T-helper 17 cell (primary cell): ENCODE data around the gene KRT25. TPM values are rescaled to one million over a fixed set of nuclear protein-coding genes. Genes with fewer than 3 reads are reported as not detected.
"Not testable (repeated sequence)": the region's sequence is repeated elsewhere in the genome, so short reads cannot be mapped to it uniquely, and the experiment has no call there.

ENCODE experiments used
- ATAC-seq: fragments of 150-1000 bp; cut with Tn5 transposase; 2 replicates; pipeline ENCODE4 v1.10.0; 2021; ENCODE audit warnings: mild to moderate bottlenecking, moderate library complexity
- DNase-seq, 3 donors: peaks; one replicate each; pipeline versions ENCODE4 v3.0.0 to v3.0.0-alpha.2; 2020 to 2021
- H3K9me3 ChIP-seq: one replicate; pipeline ENCODE4 v1.7.0; 2013; ENCODE audit warnings: low read length, mild to moderate bottlenecking; ENCODE audit not compliant: control insufficient read depth, poor library complexity, severe bottlenecking
- H3K27ac Mint-ChIP-seq: one replicate; pipeline ENCODE4 v1.8.0; 2022; ENCODE audit warnings: mild to moderate bottlenecking, moderate library complexity, mixed read lengths
- H3K27me3 Mint-ChIP-seq: one replicate; pipeline ENCODE4 v1.8.0; 2022; ENCODE audit warnings: mixed read lengths
- H3K36me3 Mint-ChIP-seq: one replicate; pipeline ENCODE4 v1.8.0; 2022; ENCODE audit warnings: low read depth, mixed read lengths
- H3K4me1 Mint-ChIP-seq: one replicate; pipeline ENCODE4 v1.8.0; 2022; ENCODE audit warnings: mild to moderate bottlenecking, mixed read lengths
- H3K4me3 Mint-ChIP-seq: one replicate; pipeline ENCODE4 v1.8.0; 2022; ENCODE audit warnings: mild to moderate bottlenecking, moderate library complexity, mixed read lengths
- total RNA-seq, 4 donors: library from RNA in 2 of 4; stranded (reverse) in 2 of 4; gene quantifications; one replicate each; pipeline ENCODE4 v1.2.3 and lab custom pipeline; 2022 to 2026

Gene KRT25
- total RNA-seq, 2 donors from 2014 or later = not detected

GRCh38 chr17:40779181-40779909, 24.2 kb upstream of the KRT25 start:
- peak overlapping the region; percentile 61 for H3K4me3 Mint-ChIP-seq
- H3K36me3 Mint-ChIP-seq = no peaks in the 10 kb centered on the region
- H3K27me3 Mint-ChIP-seq = peaks cover 81% of the 10 kb centered on the region
- peak in 1 of 3 donors; percentile 9 for DNase-seq
- H3K9me3 ChIP-seq = no peaks in the 10 kb centered on the region
- H3K27ac Mint-ChIP-seq = peak overlapping the region; percentile 24
- H3K4me1 Mint-ChIP-seq = no peaks in the 10 kb centered on the region
- ATAC-seq = peak; percentile 69

GRCh38 chr17:40778461-40778860, 23.3 kb upstream of the KRT25 start:
- DNase-seq = no peak
- no peak overlapping the region for H3K4me3 Mint-ChIP-seq
- H3K36me3 Mint-ChIP-seq = no peaks in the 10 kb centered on the region
- no peaks in the 10 kb centered on the region for H3K4me1 Mint-ChIP-seq
- no peak overlapping the region for H3K27ac Mint-ChIP-seq
- H3K9me3 ChIP-seq = no peaks in the 10 kb centered on the region
- peaks cover 79% of the 10 kb centered on the region for H3K27me3 Mint-ChIP-seq
- ATAC-seq = no peak

GRCh38 chr17:40777971-40778370, 22.8 kb upstream of the KRT25 start:
- H3K27ac Mint-ChIP-seq = no peak overlapping the region
- H3K27me3 Mint-ChIP-seq = peaks cover 74% of the 10 kb centered on the region
- DNase-seq = no peak
- H3K4me1 Mint-ChIP-seq = no peaks in the 10 kb centered on the region
- no peak for ATAC-seq
- H3K9me3 ChIP-seq = no peaks in the 10 kb centered on the region
- H3K36me3 Mint-ChIP-seq = no peaks in the 10 kb centered on the region
- no peak overlapping the region for H3K4me3 Mint-ChIP-seq

GRCh38 chr17:40777459-40777858, 22.3 kb upstream of the KRT25 start:
- Mint-ChIP-seq H3K36me3 (no peaks in the 10 kb centered on the region), H3K27me3 (peaks cover 74% of the 10 kb centered on the region), H3K4me3 (no peak overlapping the region), H3K4me1 (no peaks in the 10 kb centered on the region), H3K27ac (no peak overlapping the region)
- ATAC-seq = no peak
- H3K9me3 ChIP-seq = no peaks in the 10 kb centered on the region
- DNase-seq = no peak

- peaks cover 74% of the 10 kb centered on the region for H3K27me3 Mint-ChIP-seq
- no peak overlapping the region for H3K27ac Mint-ChIP-seq
- no peaks in the 10 kb centered on the region for H3K9me3 ChIP-seq
- H3K4me1 Mint-ChIP-seq = no peaks in the 10 kb centered on the region
- no peak overlapping the region for H3K4me3 Mint-ChIP-seq
- ATAC-seq (no peak), DNase-seq (no peak)
- H3K36me3 Mint-ChIP-seq = no peaks in the 10 kb centered on the region
Observed at GRCh38 chr17:40775945-40776344, 20.8 kb upstream of the KRT25 start.

- Mint-ChIP-seq H3K27ac (no peak within 1 kb of the TSS), H3K27me3 (peaks cover 51% of the 10 kb centered on the region)
Observed at GRCh38 chr17:40772101-40772500, 17.0 kb upstream of the KRT25 start, which contains the start of gene KRT26. TSS of gene KRT26 (minus strand) at chr17:40772201. CDS start at chr17:40772113, 88 bp downstream.

GRCh38 chr17:40765657-40766056, 10.5 kb upstream of the KRT25 start:
- H3K36me3 Mint-ChIP-seq = no peaks in the 10 kb centered on the region
- no peak for DNase-seq
- H3K4me1 Mint-ChIP-seq = no peaks in the 10 kb centered on the region
- no peak for ATAC-seq
- H3K9me3 ChIP-seq = peaks cover 4% of the 10 kb centered on the region
- H3K27ac Mint-ChIP-seq = no peak overlapping the region
- peaks cover 16% of the 10 kb centered on the region for H3K27me3 Mint-ChIP-seq
- H3K4me3 Mint-ChIP-seq = no peak overlapping the region

More at GRCh38 chr17:40772101-40772500, 17.0 kb upstream of the KRT25 start, which contains the start of gene KRT26:
- no peaks in the 10 kb centered on the region for H3K9me3 ChIP-seq
- ATAC-seq (no peak), DNase-seq (no peak)
- H3K4me3 Mint-ChIP-seq = peak within 1 kb of the TSS; percentile 33
- H3K4me1 Mint-ChIP-seq = no peaks in the 10 kb centered on the region
- no peaks in the 10 kb centered on the region for H3K36me3 Mint-ChIP-seq

GRCh38 chr17:40763752-40764151, 8.6 kb upstream of the KRT25 start:
- no peaks in the 10 kb centered on the region for H3K4me1 Mint-ChIP-seq
- no peak overlapping the region for H3K4me3 Mint-ChIP-seq
- peaks cover 13% of the 10 kb centered on the region for H3K9me3 ChIP-seq
- H3K27ac Mint-ChIP-seq = no peak overlapping the region
- ATAC-seq (no peak), DNase-seq (no peak)
- no peaks in the 10 kb centered on the region for H3K36me3 Mint-ChIP-seq
- H3K27me3 Mint-ChIP-seq = peaks cover 10% of the 10 kb centered on the region

- Mint-ChIP-seq H3K27ac (no peak overlapping the region), H3K4me3 (no peak overlapping the region), H3K27me3 (peaks cover 12% of the 10 kb centered on the region), H3K4me1 (no peaks in the 10 kb centered on the region), H3K36me3 (no peaks in the 10 kb centered on the region)
- peaks cover 13% of the 10 kb centered on the region for H3K9me3 ChIP-seq
- DNase-seq (no peak), ATAC-seq (no peak)
Observed at GRCh38 chr17:40760105-40761016, 5.2 kb upstream of the KRT25 start.

- ATAC-seq (no peak), DNase-seq (no peak)
- Mint-ChIP-seq H3K27ac (no peak overlapping the region), H3K36me3 (no peaks in the 10 kb centered on the region), H3K27me3 (peaks cover 32% of the 10 kb centered on the region), H3K4me1 (no peaks in the 10 kb centered on the region), H3K4me3 (no peak overlapping the region)
- no peaks in the 10 kb centered on the region for H3K9me3 ChIP-seq
Observed at GRCh38 chr17:40753804-40754203, 1.3 kb downstream of the KRT25 start.

- Mint-ChIP-seq H3K36me3 (no peaks in the 10 kb centered on the region), H3K4me1 (no peaks in the 10 kb centered on the region), H3K27me3 (peaks cover 35% of the 10 kb centered on the region), H3K27ac (no peak overlapping the region), H3K4me3 (no peak overlapping the region)
- no peaks in the 10 kb centered on the region for H3K9me3 ChIP-seq
- DNase-seq = no peak
- ATAC-seq = no peak
Observed at GRCh38 chr17:40751065-40751464, 4.1 kb downstream of the KRT25 start.

GRCh38 chr17:40750391-40750790, 4.7 kb downstream of the KRT25 start:
- no peaks in the 10 kb centered on the region for H3K9me3 ChIP-seq
- no peak for ATAC-seq
- DNase-seq = no peak
- Mint-ChIP-seq H3K4me1 (no peaks in the 10 kb centered on the region), H3K27ac (no peak overlapping the region), H3K4me3 (no peak overlapping the region), H3K27me3 (peaks cover 41% of the 10 kb centered on the region), H3K36me3 (peaks cover 2% of the 10 kb centered on the region)

- not testable (repeated sequence) for H3K9me3 ChIP-seq, H3K36me3 Mint-ChIP-seq, H3K4me3 Mint-ChIP-seq, ATAC-seq, H3K4me1 Mint-ChIP-seq, DNase-seq, H3K27ac Mint-ChIP-seq
- peaks cover 53% of the 10 kb centered on the region for H3K27me3 Mint-ChIP-seq
Observed at GRCh38 chr17:40748666-40749065, 6.5 kb downstream of the KRT25 start.
